8988T (cell line): ENCODE data around the gene TNS1.
"Not testable (repeated sequence)": the region's sequence is repeated elsewhere in the genome, so short reads cannot be mapped to it uniquely, and the experiment has no call there.

Experiments used
- DNase-seq: peaks from one replicate; pipeline ENCODE4 v3.0.0; 2011

TNS1 gene

GRCh38 chr2:218002845-218003180 is at the start of gene TNS1:
Gene TNS1 (minus strand): TSS chr2:218002995. CDS start chr2:218002872, 123 bp downstream.
- no peak for DNase-seq

GRCh38 chr2:218051903-218052302 is 49.1 kb upstream of the TNS1 start:
- no peak for DNase-seq

DNA sequence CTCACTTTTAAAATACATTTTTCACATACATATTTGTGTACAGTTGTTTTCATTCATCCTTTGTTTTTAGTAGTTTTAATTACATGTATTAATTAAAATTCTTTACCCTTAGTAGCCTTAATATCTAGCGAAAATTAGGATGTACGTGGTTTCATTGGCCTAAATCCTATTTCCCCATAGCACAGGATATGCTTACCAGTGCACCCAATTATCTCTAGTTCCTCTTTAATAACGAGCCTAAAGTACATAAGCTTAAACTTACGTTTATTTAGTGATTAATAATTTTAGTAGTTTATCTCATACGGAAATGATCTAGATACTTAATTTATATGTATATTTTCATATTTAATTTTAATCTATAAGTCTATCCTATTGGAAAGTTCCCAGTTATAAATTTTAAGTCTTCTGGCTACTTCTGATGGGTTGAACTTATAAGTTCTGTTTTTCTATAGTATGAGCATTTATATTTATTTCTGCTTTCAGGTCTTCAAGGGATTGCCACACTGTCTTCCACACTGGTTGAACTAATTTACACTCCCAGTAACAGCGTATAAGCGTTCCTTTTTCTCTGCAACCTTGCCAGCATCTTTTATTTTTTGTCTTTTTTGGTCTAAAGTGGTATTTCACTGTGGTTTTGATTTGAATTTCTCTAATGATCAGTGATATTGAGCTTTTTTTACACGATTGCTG is 44.9 kb upstream of the TNS1 start:
- no peak for DNase-seq

DNA sequence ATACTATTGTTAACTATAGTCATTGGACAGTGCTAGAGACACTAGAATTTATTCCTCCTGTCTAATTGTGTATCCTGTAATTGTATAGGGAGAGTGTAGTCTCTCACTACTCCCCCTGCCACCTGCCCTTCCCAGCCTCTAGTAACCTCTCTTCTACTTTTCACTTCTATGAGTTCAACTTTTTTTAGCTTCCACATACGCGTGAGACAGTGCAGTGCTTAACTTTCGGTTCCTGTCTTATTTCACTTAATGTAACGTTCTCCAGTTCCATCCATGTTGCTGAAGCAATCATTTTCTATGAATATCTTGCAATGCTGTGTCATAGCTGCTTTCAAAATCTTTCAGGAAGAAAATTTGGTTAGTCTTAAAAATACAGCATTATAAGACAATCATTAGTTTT is 43.4 kb upstream of the TNS1 start:
- no peak for DNase-seq

DNA sequence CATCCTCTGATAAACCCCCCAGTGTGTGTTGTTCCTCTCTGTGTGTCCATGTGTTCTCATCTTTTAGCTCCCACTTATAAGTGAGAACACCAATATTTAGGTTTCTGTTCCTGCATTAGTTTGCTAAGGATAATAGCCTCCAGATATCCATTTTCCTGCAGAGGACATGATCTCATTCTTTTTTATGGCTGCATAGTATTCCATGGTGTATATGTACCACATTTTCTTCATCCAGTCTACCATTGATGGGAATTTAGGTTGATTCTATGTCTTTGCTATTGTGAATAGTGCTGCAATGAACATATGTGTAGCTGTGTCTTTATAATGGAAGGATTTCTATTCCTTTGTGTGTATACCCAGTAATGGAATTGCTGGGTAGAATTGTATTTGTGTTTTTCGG is 41.8 kb upstream of the TNS1 start:
- not testable (repeated sequence) for DNase-seq

DNA sequence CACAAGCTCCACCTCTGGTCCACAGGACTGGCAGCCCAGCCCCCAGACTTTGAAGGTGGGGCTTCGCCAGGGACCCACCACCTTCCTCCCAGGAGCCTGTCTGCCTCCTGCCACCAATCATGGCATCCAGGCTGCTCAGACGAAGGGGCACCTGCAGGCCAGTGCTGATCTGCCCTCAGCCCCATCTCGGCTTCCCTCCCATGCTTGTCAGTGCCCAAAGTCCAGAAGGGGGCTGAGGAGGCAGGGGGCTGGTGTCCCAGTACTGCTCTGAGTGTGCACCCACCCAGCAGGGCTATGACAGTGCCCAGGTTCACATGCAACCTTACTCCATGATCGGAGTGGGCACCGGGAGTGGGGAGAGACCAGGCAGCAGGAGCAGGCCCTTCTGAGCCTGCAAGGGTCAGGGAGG is 40.9 kb upstream of the TNS1 start:
- DNase-seq: no peak

- no peak for DNase-seq
These were observed 40.3 kb upstream of the TNS1 start for GRCh38 chr2:218043100-218043499.

DNA sequence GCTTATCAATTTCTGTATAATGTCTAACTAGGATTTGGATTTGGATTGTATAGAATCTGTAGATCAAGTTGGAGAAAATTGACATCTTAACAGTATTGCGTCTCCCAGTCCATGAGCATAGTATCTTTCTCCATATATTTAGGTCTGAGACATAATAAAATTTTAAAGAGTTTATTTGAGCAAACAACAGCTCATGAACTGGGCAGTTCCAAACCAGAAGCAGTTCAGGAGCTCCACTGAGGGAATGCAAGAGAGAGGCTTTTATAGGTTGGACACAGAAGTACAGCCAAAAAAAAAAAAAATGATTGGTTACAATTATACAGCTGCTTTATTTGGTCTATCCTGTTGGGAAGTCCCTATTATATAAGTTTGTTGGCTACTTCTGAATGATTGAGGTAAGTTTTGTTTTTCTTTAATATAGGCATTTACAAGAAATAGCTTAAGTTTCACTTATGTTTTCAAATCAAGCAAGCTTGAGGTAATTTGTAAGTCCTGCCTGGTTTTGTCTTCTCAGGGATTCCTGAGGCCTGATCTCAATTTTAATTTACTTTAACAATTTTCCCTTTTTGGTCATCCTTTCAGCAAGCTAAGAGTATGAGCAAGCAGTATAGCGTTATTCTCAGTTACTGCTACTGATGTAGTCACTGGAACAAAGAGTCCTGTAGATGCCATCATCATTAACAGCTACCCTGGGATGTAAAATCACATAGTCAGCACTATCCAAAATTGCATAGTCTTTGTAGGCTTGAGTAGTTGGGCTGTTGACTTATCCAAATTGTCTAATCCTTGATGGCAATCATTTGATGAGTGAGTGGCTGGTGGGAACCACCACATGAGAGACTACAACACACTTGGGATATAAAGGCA is 38.7 kb upstream of the TNS1 start:
- DNase-seq: no peak

DNA sequence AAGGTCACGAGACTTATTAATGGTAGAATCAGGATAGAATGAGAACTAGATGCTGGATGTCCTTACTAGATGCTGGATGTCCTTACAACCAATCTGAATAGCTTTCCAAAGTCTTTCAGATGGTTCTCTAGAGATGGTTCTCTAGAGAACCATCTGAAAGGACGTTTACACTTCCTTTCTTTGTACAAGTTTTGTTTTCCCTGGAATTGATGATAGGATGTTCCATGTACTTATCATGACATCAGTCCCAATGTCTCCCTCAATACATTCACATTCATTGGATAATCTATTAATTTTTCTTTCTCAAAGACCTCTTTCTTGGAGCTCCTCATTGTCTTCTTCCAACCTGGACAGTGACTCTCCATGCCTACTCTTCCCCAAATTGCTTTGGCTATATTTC is 38.1 kb upstream of the TNS1 start:
- no peak for DNase-seq

GRCh38 chr2:218039171-218039570 is 36.4 kb upstream of the TNS1 start:
- DNase-seq: no peak

- no peak for DNase-seq
These were observed 33.6 kb upstream of the TNS1 start for GRCh38 chr2:218036371-218036770.

DNA sequence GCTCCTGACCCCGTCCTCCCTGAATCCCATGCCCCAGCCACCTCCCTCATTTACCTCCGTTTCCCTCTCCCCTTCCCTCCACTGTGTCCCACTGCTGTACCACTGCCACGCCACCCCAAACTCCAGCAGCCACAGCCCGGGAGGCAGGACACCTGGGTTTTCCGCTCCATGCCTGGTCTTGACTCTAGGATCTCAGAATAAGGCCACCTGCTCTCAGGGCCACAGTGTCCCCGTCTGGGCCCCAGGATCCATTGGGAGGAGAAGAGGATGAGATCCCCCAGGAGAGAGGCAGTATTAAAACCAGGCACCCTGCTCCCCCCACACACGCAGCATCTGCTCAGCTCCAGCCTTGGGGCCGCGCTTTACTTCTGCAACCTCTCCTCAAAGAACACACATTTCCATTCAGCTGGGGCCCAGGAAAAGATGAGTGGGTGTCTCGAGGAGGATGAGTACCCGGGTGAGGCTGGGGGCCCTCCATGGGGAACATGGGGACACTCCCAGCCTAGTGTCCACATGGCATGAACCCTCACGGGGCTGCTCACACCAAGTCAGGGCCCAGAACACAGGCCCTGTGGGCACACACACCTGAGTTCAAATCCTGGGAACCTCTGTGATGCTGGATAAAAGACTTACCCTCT is 32.8 kb upstream of the TNS1 start:
- no peak for DNase-seq

DNA sequence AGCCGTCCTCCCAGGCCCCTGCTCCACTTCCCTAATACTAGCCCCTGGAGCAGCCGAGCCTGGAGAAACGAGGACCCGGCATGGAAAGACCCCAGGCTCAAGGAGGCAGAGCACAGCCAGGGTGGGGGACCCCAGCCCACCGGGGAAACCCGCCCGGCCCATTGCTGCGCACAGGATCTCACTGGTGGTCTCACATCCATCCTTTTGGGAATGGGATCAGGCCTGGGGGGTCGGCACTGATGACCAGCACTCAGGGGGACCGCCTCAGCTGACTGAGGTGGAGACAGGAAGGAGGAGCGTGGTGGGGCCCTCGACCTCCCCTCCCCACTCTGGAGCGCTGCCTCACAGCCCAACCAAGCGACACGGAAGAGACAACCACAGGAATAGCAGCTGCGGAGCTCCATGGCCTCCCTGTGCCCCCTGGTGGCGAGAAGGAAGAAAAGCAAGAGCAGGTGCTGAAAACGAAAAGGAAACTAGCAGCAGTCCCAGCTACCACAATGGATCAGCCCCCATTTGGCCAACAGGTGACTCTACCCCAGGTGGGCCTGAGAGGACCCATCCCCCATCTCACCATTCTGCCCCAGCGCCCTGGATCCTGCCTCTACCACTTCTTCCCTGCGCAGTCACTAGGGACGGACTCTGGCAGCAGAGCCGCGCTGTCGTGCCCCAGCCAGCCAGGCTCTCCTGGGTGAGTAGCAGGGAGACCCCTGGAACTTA is 31.9 kb upstream of the TNS1 start:
- DNase-seq: not testable (repeated sequence)

GRCh38 chr2:218033590-218034496 is 31.0 kb upstream of the TNS1 start:
- no peak for DNase-seq

DNA sequence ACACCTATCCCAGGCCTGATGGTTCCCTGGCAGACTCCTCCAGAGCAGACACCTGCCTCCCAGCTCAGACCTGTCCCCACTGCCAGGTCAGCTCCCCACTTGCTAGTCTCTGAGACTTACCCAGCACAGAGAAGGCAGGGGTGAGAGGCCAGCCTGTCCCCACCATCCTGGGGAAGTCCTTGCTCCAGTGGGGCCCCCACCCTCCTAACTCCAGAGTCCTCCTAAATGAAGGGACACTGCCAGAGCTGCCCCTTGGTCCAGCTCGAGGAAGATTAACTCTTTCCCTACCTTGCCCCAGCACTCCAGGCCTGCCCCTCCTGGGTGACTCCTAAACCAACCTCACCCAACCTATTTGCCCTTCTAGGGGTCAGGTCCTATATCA is 30.4 kb upstream of the TNS1 start:
- no peak for DNase-seq

- no peak for DNase-seq
These were observed 29.8 kb upstream of the TNS1 start for GRCh38 chr2:218032336-218033171.

- DNase-seq: no peak
These were observed 29.0 kb upstream of the TNS1 start for GRCh38 chr2:218031771-218032257.

- no peak for DNase-seq
These were observed 28.5 kb upstream of the TNS1 start for GRCh38 chr2:218031261-218031660.

- no peak for DNase-seq
These were observed 27.8 kb upstream of the TNS1 start for GRCh38 chr2:218030409-218031195.
